ENCODE measurements around the gene SPO11. TPM values are rescaled to one million over a fixed set of nuclear protein-coding genes. Genes with fewer than 3 reads are reported as not detected.
"Not testable (repeated sequence)": the region's sequence is repeated elsewhere in the genome, so short reads cannot be mapped to it uniquely, and the experiment has no call there.

The SPO11 gene
- total RNA-seq, 1 donor from 2014 or later: not detected

- TF ChIP-seq CTCF (conservative IDR thresholded peaks at IDR 0.05; ENCODE audit: low read depth, low read length): peak; percentile 48
- H3K4me3 ChIP-seq (ENCODE audit: low read depth, low read length): no peak overlapping the region
- no peak for DNase-seq (ENCODE audit: low read depth)
Observed at GRCh38 chr20:57332105-57333089, 2.8 kb downstream of the SPO11 start.

GRCh38 chr20:57335392-57335791 is 5.8 kb downstream of the SPO11 start:
- DNase-seq (ENCODE audit: low read depth): no peak
- peak; percentile 4 for TF ChIP-seq CTCF (conservative IDR thresholded peaks at IDR 0.05; ENCODE audit: low read depth, low read length)
- H3K4me3 ChIP-seq (ENCODE audit: low read depth, low read length): no peak overlapping the region

- DNase-seq (ENCODE audit: low read depth): no peak
- TF ChIP-seq CTCF (conservative IDR thresholded peaks at IDR 0.05; ENCODE audit: low read depth, low read length): no peak
- no peak overlapping the region for H3K4me3 ChIP-seq (ENCODE audit: low read depth, low read length)
Observed at GRCh38 chr20:57341663-57342062, 12.1 kb downstream of the SPO11 start.

GRCh38 chr20:57342829-57343228 is 13.2 kb downstream of the SPO11 start:
- no peak overlapping the region for H3K4me3 ChIP-seq (ENCODE audit: low read depth, low read length)
- no peak for DNase-seq (ENCODE audit: low read depth)
- TF ChIP-seq CTCF (conservative IDR thresholded peaks at IDR 0.05; ENCODE audit: low read depth, low read length): no peak

- H3K4me3 ChIP-seq (ENCODE audit: low read depth, low read length): no peak overlapping the region
- TF ChIP-seq CTCF (conservative IDR thresholded peaks at IDR 0.05; ENCODE audit: low read depth, low read length): peak; percentile 75
Observed at GRCh38 chr20:57346477-57346876, 16.9 kb downstream of the SPO11 start.

GRCh38 chr20:57347393-57347792 is 17.8 kb downstream of the SPO11 start:
- no peak for DNase-seq (ENCODE audit: low read depth)
- H3K4me3 ChIP-seq (ENCODE audit: low read depth, low read length): no peak overlapping the region
- TF ChIP-seq CTCF (conservative IDR thresholded peaks at IDR 0.05; ENCODE audit: low read depth, low read length): no peak

More at GRCh38 chr20:57346477-57346876, 16.9 kb downstream of the SPO11 start:
- peak; percentile 31 for DNase-seq (ENCODE audit: low read depth)

GRCh38 chr20:57348200-57348921 is 18.8 kb downstream of the SPO11 start:
- not testable (repeated sequence) for H3K4me3 ChIP-seq (ENCODE audit: low read depth, low read length); DNase-seq (ENCODE audit: low read depth)

GRCh38 chr20:57348922-57349574 is 19.4 kb downstream of the SPO11 start:
- not testable (repeated sequence) for DNase-seq (ENCODE audit: low read depth); H3K4me3 ChIP-seq (ENCODE audit: low read depth, low read length)
